ENCODE results near the gene PXMP4.
A peak's percentile ranks its signal among the peaks of the same experiment; 100 is the strongest.

The PXMP4 gene

DNA sequence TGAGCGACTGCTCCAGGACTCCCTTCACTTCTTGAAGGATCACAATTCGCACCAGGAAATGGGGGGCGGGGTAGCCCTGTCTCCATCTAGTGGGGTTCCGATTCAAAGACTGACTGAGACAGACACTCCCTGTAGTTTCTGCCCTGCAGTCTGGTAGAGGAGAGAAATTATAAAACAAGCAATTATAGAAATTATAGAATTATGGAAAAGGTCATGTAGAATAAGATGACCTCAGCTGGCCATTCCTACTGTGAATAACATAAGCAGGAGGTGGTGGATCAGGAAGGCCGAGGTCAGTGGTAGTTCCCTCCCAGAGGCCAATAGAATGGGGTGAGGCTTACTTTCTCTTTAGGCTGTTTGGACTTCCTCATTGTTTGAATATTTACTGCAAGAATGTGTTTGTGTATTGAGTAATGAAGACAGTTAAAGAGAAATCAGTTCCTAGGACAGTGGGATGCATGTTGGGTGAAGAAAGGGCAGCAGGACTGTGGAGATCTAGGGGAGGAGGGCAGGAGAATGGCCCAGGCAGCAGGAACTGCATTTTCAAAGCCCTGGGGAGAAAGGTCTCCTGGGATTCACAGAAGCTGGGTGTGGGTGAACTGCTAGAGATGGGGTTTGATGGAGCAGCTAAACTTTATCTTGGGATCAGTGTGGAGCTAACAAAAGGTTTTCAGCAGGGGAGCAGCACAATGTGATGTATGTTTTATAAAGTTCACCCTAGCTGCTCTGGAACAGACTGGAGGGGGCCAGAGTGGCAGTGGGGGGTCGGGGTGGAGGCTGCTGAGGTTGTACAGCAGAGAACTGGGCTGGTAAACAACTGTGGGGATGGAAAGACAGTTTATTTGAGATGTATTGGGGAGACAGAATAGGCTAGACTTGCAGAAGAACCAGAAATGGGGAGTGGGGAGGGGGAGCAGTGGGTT is 13.8 kb upstream of the PXMP4 start:
- in situ Hi-C loops (cut with MboI; ENCODE audit: low sequenced_read_pairs, unreplicated experiment) = no loop called here
- no peak for DNase-seq (ENCODE audit: low spot score)
- TF ChIP-seq, protein P1, sequence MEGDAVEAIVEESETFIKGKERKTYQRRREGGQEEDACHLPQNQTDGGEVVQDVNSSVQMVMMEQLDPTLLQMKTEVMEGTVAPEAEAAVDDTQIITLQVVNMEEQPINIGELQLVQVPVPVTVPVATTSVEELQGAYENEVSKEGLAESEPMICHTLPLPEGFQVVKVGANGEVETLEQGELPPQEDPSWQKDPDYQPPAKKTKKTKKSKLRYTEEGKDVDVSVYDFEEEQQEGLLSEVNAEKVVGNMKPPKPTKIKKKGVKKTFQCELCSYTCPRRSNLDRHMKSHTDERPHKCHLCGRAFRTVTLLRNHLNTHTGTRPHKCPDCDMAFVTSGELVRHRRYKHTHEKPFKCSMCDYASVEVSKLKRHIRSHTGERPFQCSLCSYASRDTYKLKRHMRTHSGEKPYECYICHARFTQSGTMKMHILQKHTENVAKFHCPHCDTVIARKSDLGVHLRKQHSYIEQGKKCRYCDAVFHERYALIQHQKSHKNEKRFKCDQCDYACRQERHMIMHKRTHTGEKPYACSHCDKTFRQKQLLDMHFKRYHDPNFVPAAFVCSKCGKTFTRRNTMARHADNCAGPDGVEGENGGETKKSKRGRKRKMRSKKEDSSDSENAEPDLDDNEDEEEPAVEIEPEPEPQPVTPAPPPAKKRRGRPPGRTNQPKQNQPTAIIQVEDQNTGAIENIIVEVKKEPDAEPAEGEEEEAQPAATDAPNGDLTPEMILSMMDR (IDR thresholded peaks at IDR 0.05; ENCODE audit: borderline replicate concordance, control extremely low read depth, extremely low read depth, insufficient read depth, missing control alignments) = no peak

DNA sequence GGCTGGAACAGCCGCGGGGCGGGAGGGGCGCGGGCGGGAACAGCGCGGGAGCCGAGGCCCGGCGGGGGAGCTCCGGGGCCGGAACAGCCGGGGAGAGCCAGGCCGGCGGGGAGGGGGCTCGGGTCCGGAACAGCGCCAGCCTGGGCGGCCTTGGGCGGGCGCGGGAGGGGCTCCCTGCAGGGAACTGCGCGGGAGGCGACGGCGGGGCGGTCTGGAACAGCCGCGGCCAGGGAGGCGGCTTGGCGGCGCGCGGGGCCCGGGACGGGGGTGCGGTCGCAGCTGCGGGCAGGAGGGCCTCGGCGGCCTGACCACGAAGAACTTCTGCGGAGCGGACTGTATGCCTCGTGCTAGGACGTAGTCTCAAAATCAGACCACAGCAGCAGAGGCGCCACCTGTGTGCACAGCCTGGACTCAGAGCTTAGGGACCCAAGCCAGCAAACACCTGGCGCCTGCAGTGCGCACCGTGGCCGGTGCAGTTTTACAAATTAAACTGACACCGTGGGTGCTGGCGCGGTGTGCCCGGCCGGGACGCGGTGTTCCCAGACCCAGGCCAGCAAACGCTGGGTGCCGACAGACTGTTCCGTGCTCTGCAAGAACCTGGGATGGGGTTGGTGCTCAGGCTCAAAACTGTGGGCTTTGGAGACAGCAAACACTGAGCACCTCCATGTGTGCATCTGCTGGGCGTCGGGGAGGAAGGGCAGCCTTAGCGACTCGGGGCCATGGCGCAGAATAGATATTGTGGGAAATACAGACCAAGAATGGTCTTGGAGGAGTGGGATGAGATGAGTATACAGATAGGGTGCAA is 12.3 kb upstream of the PXMP4 start:
- TF ChIP-seq, protein P1 (IDR thresholded peaks at IDR 0.05; ENCODE audit: borderline replicate concordance, control extremely low read depth, extremely low read depth, insufficient read depth, missing control alignments) = no peak
- in situ Hi-C loops (cut with MboI; ENCODE audit: low sequenced_read_pairs, unreplicated experiment) = no loop called here
- peak; percentile 86 for DNase-seq (ENCODE audit: low spot score)

DNA sequence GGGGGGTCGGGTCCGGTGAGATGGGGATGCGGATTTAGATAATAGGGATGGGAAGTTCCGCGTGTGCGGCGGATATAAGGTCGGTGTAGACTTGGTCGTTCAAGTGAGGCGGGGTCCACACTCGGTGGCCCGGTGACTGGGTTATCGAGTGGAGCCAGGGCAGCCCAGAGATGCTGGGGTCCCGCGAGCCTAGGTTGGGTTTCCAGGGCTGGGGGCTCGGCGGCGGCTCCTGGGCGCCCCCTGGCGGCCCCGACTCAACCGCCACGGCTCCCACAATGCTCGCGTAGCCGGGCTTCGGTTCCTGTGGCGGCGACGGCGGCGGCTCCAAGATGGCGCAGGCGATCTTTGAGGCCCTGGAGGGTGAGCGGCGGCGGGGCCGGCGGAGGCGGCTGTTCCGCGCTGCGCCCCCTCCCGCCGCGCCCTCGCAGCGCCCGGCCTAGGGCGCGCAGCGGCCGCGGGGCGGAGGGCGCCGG is 11.6 kb upstream of the PXMP4 start, which contains the start of gene ZNF341:
ZNF341 (plus strand) TSS at position 304 of the 473 bp plus-strand sequence; CDS start at position 330, 26 bp downstream.
- peak; percentile 90 for DNase-seq (ENCODE audit: low spot score)
- in situ Hi-C loops (cut with MboI; ENCODE audit: low sequenced_read_pairs, unreplicated experiment) = no loop called here
- TF ChIP-seq, protein P1 (IDR thresholded peaks at IDR 0.05; ENCODE audit: borderline replicate concordance, control extremely low read depth, extremely low read depth, insufficient read depth, missing control alignments) = peak; percentile 93

DNA sequence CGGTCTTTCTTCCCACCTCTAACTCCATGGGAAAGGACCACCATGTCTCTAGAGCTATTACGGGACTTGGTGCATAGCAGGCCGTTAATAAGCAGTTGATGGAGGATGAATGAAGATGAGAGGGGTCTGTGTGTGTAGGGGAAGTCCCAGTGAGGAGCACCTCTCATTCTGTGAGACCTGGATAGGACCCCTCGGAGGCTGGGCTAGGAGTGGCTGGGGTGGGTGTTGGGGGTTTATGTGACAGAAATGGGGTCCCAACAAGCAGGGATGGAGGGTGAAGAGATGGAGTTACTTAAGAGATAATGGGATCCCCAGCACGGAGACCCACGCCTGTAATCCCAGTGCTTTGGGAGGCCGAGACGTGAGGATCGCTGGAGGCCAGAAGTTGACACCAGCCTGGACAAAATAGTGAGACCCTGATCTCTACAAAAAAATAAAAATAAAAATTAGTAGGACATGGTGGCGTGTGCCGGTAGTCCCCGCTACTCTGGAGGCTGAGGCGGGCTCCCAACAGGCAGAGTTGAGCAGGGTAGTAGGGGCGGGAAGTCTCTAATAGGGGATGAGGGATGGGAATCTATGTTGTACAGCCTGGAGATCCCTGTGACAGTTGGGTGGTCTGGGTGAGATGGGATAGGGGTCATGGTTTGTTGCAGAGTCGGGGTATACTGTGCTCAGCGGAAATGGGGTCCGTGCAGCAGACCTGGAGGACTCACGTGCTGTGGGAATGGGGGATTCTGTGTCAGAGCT is 11.0 kb upstream of the PXMP4 start:
- TF ChIP-seq, protein P1 (IDR thresholded peaks at IDR 0.05; ENCODE audit: borderline replicate concordance, control extremely low read depth, extremely low read depth, insufficient read depth, missing control alignments) = no peak
- in situ Hi-C loops (cut with MboI; ENCODE audit: low sequenced_read_pairs, unreplicated experiment) = no loop called here
- DNase-seq (ENCODE audit: low spot score) = no peak

DNA sequence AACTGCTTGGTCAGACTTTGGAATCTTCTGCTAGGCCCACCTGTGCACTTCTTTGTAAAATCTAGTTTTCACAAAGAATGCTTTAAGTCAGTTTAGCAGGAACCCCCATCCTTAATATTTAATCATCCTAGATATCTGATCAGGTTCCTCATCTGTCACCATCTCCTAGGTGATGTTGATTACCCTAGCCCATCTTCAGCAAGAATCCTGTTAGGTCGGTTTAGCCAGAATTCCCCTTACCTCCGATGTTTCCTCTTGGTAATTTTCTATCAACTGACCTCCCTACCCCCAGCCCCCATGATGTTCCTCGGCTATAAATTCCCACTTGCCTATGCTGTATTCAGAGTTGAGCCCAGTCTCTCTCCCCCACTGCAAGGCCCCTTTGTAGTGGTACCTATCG is 9.0 kb upstream of the PXMP4 start:
- in situ Hi-C loops (cut with MboI; ENCODE audit: low sequenced_read_pairs, unreplicated experiment) = no loop called here
- TF ChIP-seq, protein P1 (IDR thresholded peaks at IDR 0.05; ENCODE audit: borderline replicate concordance, control extremely low read depth, extremely low read depth, insufficient read depth, missing control alignments) = no peak
- DNase-seq (ENCODE audit: low spot score) = no peak

DNA sequence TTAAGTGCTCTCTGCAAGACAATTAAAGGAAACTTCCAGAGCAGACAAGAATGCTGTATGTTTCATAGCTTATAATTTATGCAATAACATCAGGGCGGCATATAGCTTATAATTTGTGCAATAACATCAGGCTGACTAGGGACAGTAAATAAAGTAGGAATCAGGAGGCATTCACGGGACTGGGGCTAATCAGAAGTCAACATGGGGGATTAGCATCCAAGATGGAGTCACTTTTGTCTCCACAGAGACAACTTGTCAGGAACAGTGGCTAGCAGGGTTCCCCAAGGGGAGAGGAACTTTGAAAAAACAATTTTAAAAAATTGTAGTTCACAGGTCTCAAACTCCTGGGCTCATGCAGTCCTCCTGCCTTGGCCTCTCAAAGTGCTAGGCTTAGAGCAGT is 8.4 kb upstream of the PXMP4 start:
- TF ChIP-seq, protein P1 (IDR thresholded peaks at IDR 0.05; ENCODE audit: borderline replicate concordance, control extremely low read depth, extremely low read depth, insufficient read depth, missing control alignments) = no peak
- in situ Hi-C loops (cut with MboI; ENCODE audit: low sequenced_read_pairs, unreplicated experiment) = no loop called here
- DNase-seq (ENCODE audit: low spot score) = no peak
